ENCODE measurements around the gene KYNU.
"Not testable (repeated sequence)": the region's sequence is repeated elsewhere in the genome, so short reads cannot be mapped to it uniquely, and the experiment has no call there.

Gene KYNU

DNA sequence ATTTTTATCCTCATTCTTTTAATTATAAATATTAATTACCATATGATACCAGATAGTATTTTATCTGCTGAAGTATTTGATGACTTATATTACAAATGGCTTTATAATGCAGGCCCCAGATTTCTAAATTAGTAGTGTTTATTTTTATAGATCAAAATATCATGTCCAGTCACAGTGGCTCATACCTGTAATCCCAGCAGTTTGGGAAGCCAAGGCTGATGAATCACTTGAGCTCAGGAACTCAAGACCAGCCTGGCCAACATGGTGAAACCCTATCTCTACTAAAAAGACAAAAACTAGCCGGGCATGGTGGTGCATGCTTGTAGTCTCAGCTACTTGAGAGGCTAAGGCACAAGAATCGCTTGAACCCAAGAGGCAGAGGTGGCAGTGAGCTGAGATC, 151.7 kb downstream of the KYNU start:
- no peak for DNase-seq (ENCODE audit: low read depth)

- no peak for DNase-seq (ENCODE audit: low read depth)
These were observed 152.7 kb downstream of the KYNU start for GRCh38 chr2:143030127-143030526.

GRCh38 chr2:143034292-143035074, 157.0 kb downstream of the KYNU start:
- peak; percentile 68 for DNase-seq (ENCODE audit: low read depth)

GRCh38 chr2:143051465-143051864, 174.0 kb downstream of the KYNU start:
- no peak for DNase-seq (ENCODE audit: low read depth)

- DNase-seq (ENCODE audit: low read depth): not testable (repeated sequence)
These were observed 176.0 kb downstream of the KYNU start for GRCh38 chr2:143053437-143053836.

DNA sequence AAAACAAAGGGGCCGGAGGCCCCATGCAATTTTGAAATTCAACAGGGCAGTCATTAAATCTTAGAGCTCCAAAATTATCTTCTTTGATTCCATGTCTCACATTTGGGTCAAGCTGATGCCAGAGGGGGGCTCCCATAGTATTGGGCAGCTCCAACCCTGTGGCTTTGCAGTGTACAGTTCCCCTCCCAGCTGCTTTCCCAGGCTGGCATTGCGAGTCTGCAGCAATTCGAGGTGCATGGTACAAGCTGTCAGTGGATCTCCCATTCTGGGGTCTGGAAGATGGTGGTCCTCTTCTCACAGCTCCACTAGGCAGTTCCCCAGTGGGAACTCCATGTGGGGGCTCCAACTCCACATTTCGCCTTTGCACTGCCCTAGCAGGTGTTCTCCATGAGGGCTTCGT, 179.1 kb downstream of the KYNU start:
- no peak for DNase-seq (ENCODE audit: low read depth)

GRCh38 chr2:143058851-143059250, 181.4 kb downstream of the KYNU start:
- no peak for DNase-seq (ENCODE audit: low read depth)

DNA sequence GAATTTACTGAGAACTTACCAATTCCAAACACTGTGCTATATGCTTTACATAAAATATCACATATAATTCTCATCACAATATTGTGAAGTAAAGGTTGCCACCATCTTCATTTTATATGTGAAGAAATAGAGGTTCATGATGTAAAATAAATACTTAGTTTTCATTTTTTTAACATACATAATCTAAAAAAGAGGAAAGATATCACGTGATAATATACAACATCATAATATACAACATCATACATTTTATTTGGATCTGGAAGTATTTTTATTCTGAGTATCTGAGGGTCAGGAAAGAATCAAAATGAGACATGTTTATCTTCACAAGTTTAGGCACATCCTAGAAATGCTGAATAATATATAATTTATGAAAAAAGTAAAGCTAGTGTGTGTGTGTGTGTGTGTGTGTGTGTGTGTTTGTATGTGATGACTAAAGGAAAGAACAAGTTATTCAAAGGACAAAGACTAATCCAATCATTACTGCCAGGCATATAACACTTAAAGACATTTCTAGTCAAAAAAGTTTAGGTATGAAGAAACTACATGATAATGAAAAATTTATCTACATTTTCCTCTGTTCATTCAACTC, 186.2 kb downstream of the KYNU start:
- no peak for DNase-seq (ENCODE audit: low read depth)

GRCh38 chr2:143068094-143068493, 190.6 kb downstream of the KYNU start:
- no peak for DNase-seq (ENCODE audit: low read depth)

DNA sequence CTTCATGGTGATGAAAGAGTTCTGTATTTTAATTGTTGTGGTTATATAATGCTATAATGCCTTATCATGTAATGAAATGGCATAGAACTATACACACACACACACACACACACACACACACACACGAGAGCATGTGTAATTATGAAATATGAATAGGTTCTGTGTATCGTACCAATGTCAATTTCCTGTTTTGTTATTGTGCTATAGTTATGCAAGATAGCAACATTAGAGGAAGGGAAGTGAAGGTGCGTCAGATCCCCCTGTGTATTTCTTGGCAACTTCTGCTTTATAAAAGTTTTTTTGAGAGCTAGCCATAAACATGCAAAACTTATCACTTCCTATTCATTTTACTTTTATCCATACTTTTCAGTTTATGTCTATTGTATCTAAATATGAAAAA, 191.0 kb downstream of the KYNU start:
- DNase-seq (ENCODE audit: low read depth): no peak

DNA sequence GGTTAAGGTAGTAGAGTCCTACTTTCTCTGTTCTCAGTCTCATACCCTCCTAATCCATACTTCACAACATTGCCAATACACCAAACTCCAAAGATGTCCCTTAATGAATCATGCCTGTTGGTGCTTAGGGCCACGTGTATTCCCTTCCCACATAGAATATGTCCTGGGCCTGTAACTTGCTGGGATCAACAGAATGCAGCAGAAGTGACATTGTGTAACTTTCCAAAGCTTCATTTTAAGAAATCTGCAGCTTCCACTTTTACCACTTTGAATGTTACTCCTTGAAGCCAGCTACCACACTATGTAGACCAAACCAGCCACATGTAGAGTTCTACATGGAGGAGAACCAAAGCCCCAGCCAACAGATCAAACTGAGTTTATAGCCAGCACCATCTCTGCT, 193.2 kb downstream of the KYNU start:
- no peak for DNase-seq (ENCODE audit: low read depth)

DNA sequence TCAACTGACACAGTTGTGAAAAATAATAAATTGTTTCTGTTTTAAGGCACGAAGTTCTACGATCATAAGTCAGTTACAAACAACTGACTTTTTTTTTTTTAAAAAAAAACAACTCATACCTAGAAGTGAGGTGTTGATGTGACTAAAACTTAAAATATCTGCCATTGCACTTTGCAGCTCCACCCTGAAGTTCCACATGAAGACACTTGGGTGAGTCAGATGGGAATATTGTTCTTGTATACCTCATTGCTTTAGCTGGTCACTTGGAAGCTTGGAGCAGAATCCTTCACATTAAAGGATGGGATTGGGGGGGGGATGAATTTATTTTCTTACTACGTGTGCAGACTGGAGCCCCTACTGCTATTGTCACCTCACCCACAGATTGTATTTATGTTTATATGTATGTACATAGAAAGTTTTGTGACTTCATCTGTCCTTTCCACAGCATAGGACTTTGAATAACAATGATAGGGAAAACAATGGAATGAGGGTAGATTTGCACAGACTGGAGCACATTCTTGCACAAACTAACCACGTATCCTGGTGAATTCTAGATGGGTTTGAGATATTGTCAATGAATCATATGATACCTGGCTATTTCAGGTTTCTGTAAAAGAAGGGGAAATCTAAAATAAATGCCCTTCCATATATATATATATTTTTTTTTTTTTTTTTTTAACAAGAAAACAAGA, 193.9 kb downstream of the KYNU start:
- DNase-seq (ENCODE audit: low read depth): no peak

DNA sequence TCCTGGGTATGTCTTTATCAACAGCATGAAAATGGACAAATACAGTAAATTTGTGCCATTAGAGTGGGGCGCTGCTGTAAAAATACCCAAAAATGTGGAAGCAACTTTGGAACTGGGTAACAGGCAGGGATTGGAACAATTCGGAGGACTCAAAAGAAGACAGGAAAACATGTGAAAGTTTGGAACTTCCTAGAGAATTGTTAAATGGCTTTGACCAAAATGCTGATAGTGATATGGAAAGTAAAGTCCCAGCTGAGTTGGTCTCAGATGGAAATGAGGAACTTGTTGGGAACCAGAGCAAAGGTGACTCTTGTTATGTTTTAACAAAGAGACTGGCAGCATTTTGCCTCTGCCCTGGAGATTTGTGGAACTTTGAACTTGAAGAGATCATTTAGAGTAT, 197.4 kb downstream of the KYNU start:
- not testable (repeated sequence) for DNase-seq (ENCODE audit: low read depth)

DNA sequence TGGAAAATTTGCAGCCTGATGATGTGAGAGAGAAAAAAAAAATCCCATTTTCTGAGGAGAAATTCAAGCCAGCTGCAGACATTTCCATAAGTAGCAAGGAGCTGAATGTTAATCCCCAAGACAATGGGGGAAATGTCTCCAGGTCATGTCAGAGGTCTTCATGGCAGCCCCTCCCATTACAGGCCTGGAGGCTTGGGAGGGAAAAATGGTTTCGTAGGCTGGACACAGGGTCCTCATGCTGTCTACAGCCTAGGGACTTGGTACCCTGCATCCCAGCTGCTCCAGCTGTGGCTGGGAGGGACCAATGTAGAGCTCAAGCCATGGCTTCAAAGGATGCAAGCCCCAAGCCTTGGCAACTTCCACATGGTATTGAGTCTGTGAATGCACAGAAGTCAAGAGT, 198.2 kb downstream of the KYNU start:
- DNase-seq (ENCODE audit: low read depth): no peak

- no peak for DNase-seq (ENCODE audit: low read depth)
These were observed 200.6 kb downstream of the KYNU start for GRCh38 chr2:143078104-143078503.

GRCh38 chr2:143081616-143082015, 204.2 kb downstream of the KYNU start:
- no peak for DNase-seq (ENCODE audit: low read depth)

DNA sequence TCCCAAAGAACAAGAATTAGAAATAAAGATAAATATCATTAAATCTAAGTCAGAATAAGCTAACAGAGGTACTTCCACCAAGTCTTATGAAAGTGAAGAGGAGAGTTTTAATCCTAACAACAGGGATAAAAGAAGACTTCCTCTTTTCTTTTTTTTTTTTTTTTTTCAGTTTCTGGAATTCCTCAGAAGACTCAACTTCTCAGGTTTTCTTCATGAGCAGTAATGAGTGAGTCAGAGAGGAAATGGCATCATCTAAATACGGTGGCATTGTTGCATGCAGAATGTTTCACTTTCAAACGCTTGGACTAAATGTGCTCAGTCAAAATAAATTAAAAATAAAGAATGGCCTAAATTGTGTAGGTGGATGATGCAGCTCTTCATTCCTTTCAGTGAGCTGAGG, 206.2 kb downstream of the KYNU start:
- DNase-seq (ENCODE audit: low read depth): peak; percentile 53

GRCh38 chr2:143084462-143084861, 207.0 kb downstream of the KYNU start:
- no peak for DNase-seq (ENCODE audit: low read depth)

GRCh38 chr2:143085125-143085784, 207.8 kb downstream of the KYNU start:
- DNase-seq (ENCODE audit: low read depth): no peak

DNA sequence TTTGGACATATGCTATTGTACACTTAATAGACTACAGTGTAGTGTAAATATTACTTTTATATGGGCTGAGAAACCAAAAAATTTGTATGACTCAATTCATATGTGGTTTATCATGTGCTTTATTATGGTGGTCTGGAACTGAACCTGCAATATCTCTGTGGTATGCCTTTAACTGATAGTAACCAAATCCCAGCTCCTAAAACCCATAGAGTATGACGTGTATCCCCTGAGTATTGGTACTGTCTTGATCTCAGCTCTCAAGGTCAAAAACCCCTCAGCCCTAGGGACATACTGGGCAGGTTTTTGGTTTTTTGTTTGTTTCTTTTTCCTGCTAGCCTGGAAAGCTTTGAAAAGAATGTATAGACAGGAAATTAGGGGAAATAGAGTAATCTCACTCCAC, 209.6 kb downstream of the KYNU start:
- DNase-seq (ENCODE audit: low read depth): no peak

DNA sequence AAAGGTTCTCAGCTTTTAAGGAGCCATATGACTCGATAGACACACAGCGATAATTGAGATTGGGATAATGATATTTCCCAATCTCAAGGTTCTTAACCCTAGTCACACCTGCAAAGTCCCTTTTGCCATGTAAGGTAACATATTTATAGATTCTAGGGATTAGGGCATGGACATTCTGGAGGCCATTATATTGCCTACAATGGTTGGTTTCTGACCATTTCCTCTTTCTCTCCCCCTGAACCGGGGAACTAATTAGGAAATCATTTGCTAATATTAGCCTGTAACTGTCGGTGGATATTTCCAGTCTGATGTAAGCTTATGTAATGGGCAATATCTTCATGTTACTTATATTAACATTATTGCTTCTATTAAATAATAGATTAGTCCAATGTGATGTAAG, 210.9 kb downstream of the KYNU start:
- no peak for DNase-seq (ENCODE audit: low read depth)

- not testable (repeated sequence) for DNase-seq (ENCODE audit: low read depth)
These were observed 212.1 kb downstream of the KYNU start for GRCh38 chr2:143089520-143089919.
